Cardiac septum (tissue), 1 donor: Measurements from ENCODE around the gene TPCN1. TPM values are rescaled to one million over a fixed set of nuclear protein-coding genes. Genes with fewer than 3 reads are reported as not detected.
A peak's percentile ranks its signal among the peaks of the same experiment; 100 is the strongest.

ENCODE experiments used
- DNase-seq: peaks from one replicate; pipeline ENCODE4 v3.0.0-alpha.2; 2020; ENCODE audit warnings: low spot score
- intact Hi-C: fragments of 100-400 bp; cut with DNase I; formaldehyde crosslinking; loops from one replicate; pipeline ENCODE4 v1.14.0; 2022
- total RNA-seq: library from RNA; stranded (reverse); fragmentation: NEBNext Ultra II Directional; extraction: Animal tissue kit (Norgen Biotek cat#: 25700); gene quantifications from one replicate; pipeline ENCODE4 v1.2.1, GENCODE V29; 2021
- donor health status: DM: no; HTN: no; CAD: no.

Gene TPCN1
- total RNA-seq, 1 donor from 2014 or later, result 77.1 TPM

GRCh38 chr12:113220593-113221180 lies 577 bp upstream of the TPCN1 start:
- intact Hi-C loops, result loop anchor here (5.0 kb wide), 1 partner anchor 37 kb away; no protein-coding TSS in a partner anchor

GRCh38 chr12:113221997-113222729 lies 899 bp downstream of the TPCN1 start:
- intact Hi-C loops, result loop anchor here (5.0 kb wide), 1 partner anchor 35 kb away; no protein-coding TSS in a partner anchor
- no peak for DNase-seq

More at GRCh38 chr12:113220593-113221180, 577 bp upstream of the TPCN1 start:
- DNase-seq, result no peak

- intact Hi-C loops, result loop anchor here (5.0 kb wide), 1 partner anchor 34 kb away; no protein-coding TSS in a partner anchor
- DNase-seq, result no peak
These were observed 1.7 kb downstream of the TPCN1 start for GRCh38 chr12:113222730-113223531.

DNA sequence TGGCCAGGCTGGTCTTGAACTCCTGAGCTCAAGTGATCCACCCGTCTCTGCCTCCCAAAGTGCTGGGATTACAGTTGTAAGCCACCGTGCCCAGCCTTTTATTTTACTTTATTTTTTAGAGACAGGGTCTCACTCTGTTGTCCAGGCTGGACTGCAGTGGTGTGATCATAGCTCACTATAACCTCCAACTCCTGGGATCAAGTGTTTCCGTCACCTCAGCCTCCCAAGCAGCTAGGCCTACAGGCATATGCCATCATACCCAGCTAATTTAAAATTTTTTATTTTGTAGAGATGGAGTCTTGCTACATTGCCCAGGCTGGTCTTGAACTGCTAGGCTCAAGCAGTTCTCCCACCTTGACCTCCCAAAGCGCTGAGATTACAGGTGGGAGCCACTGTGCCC lies 3.7 kb downstream of the TPCN1 start:
- intact Hi-C loops, result loop anchor here (5.0 kb wide), 1 partner anchor 32 kb away; no protein-coding TSS in a partner anchor
- DNase-seq, result no peak

- intact Hi-C loops, result no loop called here
- DNase-seq, result no peak
These were observed 5.7 kb downstream of the TPCN1 start for GRCh38 chr12:113226696-113227568.

GRCh38 chr12:113227686-113228391 lies 6.6 kb downstream of the TPCN1 start:
- no peak for DNase-seq
- intact Hi-C loops, result no loop called here

DNA sequence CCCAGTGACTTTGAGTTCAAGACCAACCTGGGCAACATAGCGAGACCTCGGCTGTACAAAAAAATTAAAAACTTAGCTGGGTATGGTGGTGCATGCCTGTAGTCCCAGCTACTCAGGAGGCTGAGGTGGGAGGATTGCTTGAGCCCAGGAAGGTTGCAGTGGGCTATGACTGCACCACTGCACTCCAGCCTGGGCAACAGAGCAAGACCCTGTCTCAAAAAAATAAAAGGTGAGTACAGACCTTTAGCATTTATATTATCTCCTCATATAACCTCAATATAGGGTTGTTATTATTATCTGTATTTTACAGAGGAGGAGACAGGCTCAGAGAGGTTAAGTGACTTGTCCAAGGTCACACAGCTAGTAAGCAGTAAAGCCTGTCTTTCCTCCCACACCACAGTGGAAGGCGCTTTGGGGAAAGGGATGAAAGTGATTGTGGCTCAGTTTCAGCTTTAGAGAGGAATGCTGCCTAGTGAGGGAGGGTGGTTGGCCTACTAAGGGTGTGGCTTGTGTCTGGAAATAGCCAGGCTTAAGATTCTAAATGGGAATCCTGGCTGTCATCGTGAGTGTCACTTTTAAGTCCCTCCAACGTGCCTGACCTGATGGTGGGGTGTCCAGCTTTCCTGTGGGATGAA lies 7.2 kb downstream of the TPCN1 start:
- intact Hi-C loops, result no loop called here
- DNase-seq, result no peak

- intact Hi-C loops, result loop anchor here (2.0 to 5.0 kb wide), 2 partner anchors 14 to 67 kb away; no protein-coding TSS in a partner anchor
- no peak for DNase-seq
These were observed 9.3 kb downstream of the TPCN1 start for GRCh38 chr12:113230315-113231234.

- intact Hi-C loops, result loop anchor here (2.0 to 5.0 kb wide), 2 partner anchors 13 to 66 kb away; no protein-coding TSS in a partner anchor
- DNase-seq, result no peak
These were observed 10.2 kb downstream of the TPCN1 start for GRCh38 chr12:113231235-113232088.

- intact Hi-C loops, result loop anchor here (5.0 kb wide), 1 partner anchor 65 kb away; no protein-coding TSS in a partner anchor
- DNase-seq, result no peak
These were observed 11.0 kb downstream of the TPCN1 start for GRCh38 chr12:113232089-113232839.

DNA sequence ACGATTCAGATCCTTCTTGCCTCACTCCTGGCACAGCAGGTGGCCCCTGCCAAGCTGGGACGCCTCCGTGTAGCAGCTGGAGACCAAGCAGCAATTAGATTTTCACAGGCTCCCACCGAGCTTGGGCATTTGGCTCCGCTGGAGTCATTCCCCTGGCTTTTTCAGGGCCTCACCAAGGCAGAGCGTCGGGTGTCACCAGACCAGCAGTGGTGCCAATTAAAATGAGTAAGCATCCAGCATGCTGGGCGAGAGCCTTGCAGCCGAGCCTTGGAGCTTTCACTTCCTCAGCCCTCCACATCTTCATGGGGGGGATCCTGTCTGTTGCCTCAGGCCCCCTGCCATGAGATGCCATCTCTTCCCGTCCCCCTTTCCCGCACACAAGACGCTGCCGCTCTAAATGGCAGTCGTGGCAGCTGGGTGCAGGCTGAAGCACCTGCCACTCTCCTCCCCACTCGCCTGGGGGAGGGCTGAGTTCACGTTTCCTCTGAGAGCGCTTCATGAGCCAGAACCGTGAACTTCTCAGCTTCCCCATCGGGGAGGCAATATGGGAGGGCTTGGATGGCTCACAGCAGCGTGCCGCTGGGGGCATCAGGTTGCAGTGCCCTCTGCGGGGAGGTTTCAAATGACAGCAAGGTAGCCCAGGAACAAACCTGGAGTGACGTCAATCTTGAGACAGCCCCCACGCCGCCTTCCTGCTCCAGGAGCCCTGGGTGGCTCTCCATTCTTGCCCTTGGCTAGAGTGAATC lies 11.7 kb downstream of the TPCN1 start:
- no peak for DNase-seq
- intact Hi-C loops, result loop anchor here (5.0 kb wide), 1 partner anchor 64 kb away; no protein-coding TSS in a partner anchor

- DNase-seq, result no peak
- intact Hi-C loops, result loop anchor here (5.0 kb wide), 1 partner anchor 63 kb away; no protein-coding TSS in a partner anchor
These were observed 12.7 kb downstream of the TPCN1 start for GRCh38 chr12:113233967-113234366.

DNA sequence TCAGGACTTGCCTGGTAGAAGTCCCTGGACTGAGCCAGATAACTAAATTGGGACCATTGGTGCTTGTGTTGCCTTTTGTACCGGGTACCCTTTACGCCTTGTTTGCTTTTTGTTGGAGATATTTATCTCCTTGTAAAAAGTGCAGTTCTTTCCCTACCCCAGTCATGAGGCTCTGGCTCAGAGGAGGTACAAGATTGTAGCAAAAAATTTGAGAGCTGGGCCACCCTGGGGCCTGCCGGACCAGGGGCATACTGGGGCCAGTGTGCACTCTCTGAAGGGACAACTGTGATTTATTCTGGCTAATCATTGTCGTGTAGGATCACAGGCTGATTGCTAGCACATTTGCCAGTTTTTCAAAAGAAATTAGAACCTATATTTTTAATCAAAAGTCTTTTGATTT lies 13.2 kb downstream of the TPCN1 start:
- intact Hi-C loops, result loop anchor here (5.0 kb wide), 1 partner anchor 63 kb away; no protein-coding TSS in a partner anchor
- DNase-seq, result no peak

- intact Hi-C loops, result loop anchor here (5.0 kb wide), 1 partner anchor 36 kb away; no protein-coding TSS in a partner anchor
- peak; percentile 38 for DNase-seq
These were observed 14.7 kb downstream of the TPCN1 start for GRCh38 chr12:113235976-113236375.
